ENCODE results near the gene RBMY1A1. TPM values are rescaled to one million over a fixed set of nuclear protein-coding genes. Genes with fewer than 3 reads are reported as not detected.
"Not testable (repeated sequence)": the region's sequence is repeated elsewhere in the genome, so short reads cannot be mapped to it uniquely, and the experiment has no call there.

Gene RBMY1A1
- total RNA-seq (2013) = not detected
- not detected for polyA plus RNA-seq
- polyA minus RNA-seq = not detected in 2 replicates
- 0 to 0.30 (median 0) reads per million in 11 experiments for total RNA-seq

- H3K27me3 ChIP-seq (ENCODE audit: control insufficient read depth in 2 of 2, insufficient read depth in 2 of 2, low read length in 2 of 2); intact Hi-C loops (cut with micrococcal nuclease): not testable (repeated sequence)
Measured at GRCh38 chrY:21534579-21534978, at the start of gene RBMY1A1. Gene RBMY1A1, plus strand, starts transcription at chrY:21534879. Its CDS starts 2,013 bp downstream, at chrY:21536892.

GRCh38 chrY:21511038-21511437, 23.6 kb upstream of the RBMY1A1 start, which contains the start of gene RBMY1B:
Gene RBMY1B, plus strand, starts transcription at chrY:21511338. Its CDS starts 2,013 bp downstream, at chrY:21513351.
- H3K27ac Mint-ChIP-seq; H3K9me3 Mint-ChIP-seq; H3K27me3 Mint-ChIP-seq (ENCODE audit: low read depth in 3 of 3); H4K20me1 ChIP-seq (ENCODE audit: insufficient read depth, low read length); H3K27me3 ChIP-seq (ENCODE audit: control insufficient read depth in 2 of 2, insufficient read depth in 2 of 2, low read length in 2 of 2); H3K4me1 ChIP-seq (ENCODE audit: control insufficient read depth in 1 of 2, insufficient read depth in 2 of 2, low read length in 2 of 2); H3K4me3 ChIP-seq (replicated peaks in 1 of 3; ENCODE audit: low read depth in 2 of 3, low read length in 3 of 3); H3K4me2 ChIP-seq (replicated peaks; ENCODE audit: extremely low read depth, low read length, poor library complexity, severe bottlenecking); H3K27ac ChIP-seq (ENCODE audit: low read depth in 1 of 2, low read length in 2 of 2); intact Hi-C loops (cut with micrococcal nuclease); H3K4me1 Mint-ChIP-seq; DNase-seq; H3K4me3 Mint-ChIP-seq; H3K79me2 ChIP-seq (ENCODE audit: insufficient read depth, low read length); H3K9ac ChIP-seq (ENCODE audit: insufficient read depth, low read length, poor library complexity, severe bottlenecking); H3K36me3 Mint-ChIP-seq; H3K36me3 ChIP-seq (replicated peaks in 1 of 2; ENCODE audit: control insufficient read depth in 1 of 2, insufficient read depth in 2 of 2, low read length in 2 of 2); H2AFZ ChIP-seq (ENCODE audit: insufficient read depth, low read depth, low read length, poor library complexity, severe bottlenecking); H3K9me3 ChIP-seq (replicated peaks in 1 of 2; ENCODE audit: control insufficient read depth in 1 of 2, insufficient read depth in 1 of 2, low read length in 2 of 2): not testable (repeated sequence)
- no CpG with 5 or more reads among the region's 28 CpGs for WGBS (ENCODE audit: insufficient coverage)

More at GRCh38 chrY:21534579-21534978, at the start of gene RBMY1A1:
- not testable (repeated sequence) for H3K4me3 ChIP-seq (replicated peaks in 1 of 3; ENCODE audit: low read depth in 2 of 3, low read length in 3 of 3); H4K20me1 ChIP-seq (ENCODE audit: insufficient read depth, low read length); H2AFZ ChIP-seq (ENCODE audit: insufficient read depth, low read depth, low read length, poor library complexity, severe bottlenecking); H3K4me1 ChIP-seq (ENCODE audit: control insufficient read depth in 1 of 2, insufficient read depth in 2 of 2, low read length in 2 of 2); H3K4me3 Mint-ChIP-seq; H3K4me2 ChIP-seq (replicated peaks; ENCODE audit: extremely low read depth, low read length, poor library complexity, severe bottlenecking); H3K79me2 ChIP-seq (ENCODE audit: insufficient read depth, low read length); H3K9ac ChIP-seq (ENCODE audit: insufficient read depth, low read length, poor library complexity, severe bottlenecking); H3K36me3 ChIP-seq (replicated peaks in 1 of 2; ENCODE audit: control insufficient read depth in 1 of 2, insufficient read depth in 2 of 2, low read length in 2 of 2); DNase-seq; H3K36me3 Mint-ChIP-seq; H3K27me3 Mint-ChIP-seq (ENCODE audit: low read depth in 3 of 3); H3K9me3 Mint-ChIP-seq; H3K9me3 ChIP-seq (replicated peaks in 1 of 2; ENCODE audit: control insufficient read depth in 1 of 2, insufficient read depth in 1 of 2, low read length in 2 of 2); H3K4me1 Mint-ChIP-seq; H3K27ac Mint-ChIP-seq; H3K27ac ChIP-seq (ENCODE audit: low read depth in 1 of 2, low read length in 2 of 2)
- no CpG with 5 or more reads among the region's 28 CpGs for WGBS (ENCODE audit: insufficient coverage)

GRCh38 chrY:21559316-21559984, 24.8 kb downstream of the RBMY1A1 start:
- WGBS (ENCODE audit: insufficient coverage) = no CpG with 5 or more reads among the region's 5 CpGs
- H3K27me3 ChIP-seq (ENCODE audit: control insufficient read depth in 2 of 2, insufficient read depth in 2 of 2, low read length in 2 of 2); intact Hi-C loops (cut with micrococcal nuclease); H3K27me3 Mint-ChIP-seq (ENCODE audit: low read depth in 3 of 3); H4K20me1 ChIP-seq (ENCODE audit: insufficient read depth, low read length); H3K9me3 Mint-ChIP-seq; DNase-seq; H3K9me3 ChIP-seq (replicated peaks in 1 of 2; ENCODE audit: control insufficient read depth in 1 of 2, insufficient read depth in 1 of 2, low read length in 2 of 2); H3K4me3 ChIP-seq (replicated peaks in 1 of 3; ENCODE audit: low read depth in 2 of 3, low read length in 3 of 3); H3K4me3 Mint-ChIP-seq; H3K79me2 ChIP-seq (ENCODE audit: insufficient read depth, low read length); H3K36me3 Mint-ChIP-seq; H3K4me1 Mint-ChIP-seq; H3K4me2 ChIP-seq (replicated peaks; ENCODE audit: extremely low read depth, low read length, poor library complexity, severe bottlenecking); H3K4me1 ChIP-seq (ENCODE audit: control insufficient read depth in 1 of 2, insufficient read depth in 2 of 2, low read length in 2 of 2); H3K36me3 ChIP-seq (replicated peaks in 1 of 2; ENCODE audit: control insufficient read depth in 1 of 2, insufficient read depth in 2 of 2, low read length in 2 of 2); H3K27ac ChIP-seq (ENCODE audit: low read depth in 1 of 2, low read length in 2 of 2); H2AFZ ChIP-seq (ENCODE audit: insufficient read depth, low read depth, low read length, poor library complexity, severe bottlenecking); H3K9ac ChIP-seq (ENCODE audit: insufficient read depth, low read length, poor library complexity, severe bottlenecking); H3K27ac Mint-ChIP-seq: not testable (repeated sequence)
